ENCODE results near the gene USP15.
"Not testable (repeated sequence)": the region's sequence is repeated elsewhere in the genome, so short reads cannot be mapped to it uniquely, and the experiment has no call there.

- not testable (repeated sequence) for TF ChIP-seq POLR2A, CTCF (IDR thresholded peaks at IDR 0.05)
Measured at GRCh38 chr12:62461171-62461837, 201.1 kb downstream of the USP15 start.
